Occipital lobe (tissue), 2 donors: ENCODE data around the gene PDHB. TPM values are rescaled to one million over a fixed set of nuclear protein-coding genes. Genes with fewer than 3 reads are reported as not detected.
"Not testable (repeated sequence)": the region's sequence is repeated elsewhere in the genome, so short reads cannot be mapped to it uniquely, and the experiment has no call there.

Source experiments
- DNase-seq: peaks from one replicate; lab custom pipeline; 2025; lab: John Stamatoyannopoulos, UW
- total RNA-seq: library from RNA; depleted of rRNA; stranded (reverse); fragments of >200 nt; gene quantifications from one replicate; pipeline ENCODE4 v1.2.3, GENCODE V29; 2014

PDHB gene
- 52.1 TPM for total RNA-seq

DNA sequence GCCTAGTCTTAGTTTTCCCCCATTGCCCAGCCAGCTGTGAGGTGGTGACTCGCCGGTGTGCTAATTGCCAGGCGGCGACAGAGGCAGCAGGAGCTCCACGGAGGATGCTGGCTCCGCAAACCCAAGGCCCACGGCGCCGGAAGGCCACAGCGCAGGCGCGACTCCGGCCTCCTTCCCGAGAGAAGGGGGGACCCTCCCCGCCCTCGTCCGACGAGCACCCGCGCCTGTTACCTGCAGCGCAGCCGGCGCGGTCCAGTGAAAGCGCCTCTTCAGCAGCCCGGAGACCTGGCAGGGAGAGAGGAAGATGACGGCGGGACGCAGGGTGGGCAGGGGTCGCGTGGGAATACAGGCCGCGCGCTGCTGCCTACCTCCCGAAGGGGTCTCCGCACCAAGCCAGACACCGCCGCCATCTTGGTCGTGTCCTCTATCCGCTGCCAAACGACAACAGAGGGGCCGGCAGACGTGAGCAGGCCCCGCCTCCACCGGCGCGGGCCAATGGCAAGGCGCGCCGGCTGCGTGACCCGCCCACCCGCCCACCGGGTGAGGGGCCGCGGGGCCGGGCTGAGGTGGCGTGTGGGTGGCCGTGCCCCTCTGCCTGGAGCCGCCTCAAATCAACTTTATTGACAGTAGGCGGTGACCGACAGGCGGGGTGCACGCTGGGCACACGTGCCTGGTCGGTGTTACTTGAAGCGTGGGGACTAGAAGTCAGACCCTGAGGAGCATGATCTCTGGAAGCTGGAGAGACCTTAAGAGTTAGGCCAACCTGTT lies at the start of gene PDHB:
TSS of gene PDHB (minus strand) at position 433 of the 768 bp plus-strand sequence. CDS start at position 410, 23 bp downstream.
- peak; percentile 92 for DNase-seq

DNA sequence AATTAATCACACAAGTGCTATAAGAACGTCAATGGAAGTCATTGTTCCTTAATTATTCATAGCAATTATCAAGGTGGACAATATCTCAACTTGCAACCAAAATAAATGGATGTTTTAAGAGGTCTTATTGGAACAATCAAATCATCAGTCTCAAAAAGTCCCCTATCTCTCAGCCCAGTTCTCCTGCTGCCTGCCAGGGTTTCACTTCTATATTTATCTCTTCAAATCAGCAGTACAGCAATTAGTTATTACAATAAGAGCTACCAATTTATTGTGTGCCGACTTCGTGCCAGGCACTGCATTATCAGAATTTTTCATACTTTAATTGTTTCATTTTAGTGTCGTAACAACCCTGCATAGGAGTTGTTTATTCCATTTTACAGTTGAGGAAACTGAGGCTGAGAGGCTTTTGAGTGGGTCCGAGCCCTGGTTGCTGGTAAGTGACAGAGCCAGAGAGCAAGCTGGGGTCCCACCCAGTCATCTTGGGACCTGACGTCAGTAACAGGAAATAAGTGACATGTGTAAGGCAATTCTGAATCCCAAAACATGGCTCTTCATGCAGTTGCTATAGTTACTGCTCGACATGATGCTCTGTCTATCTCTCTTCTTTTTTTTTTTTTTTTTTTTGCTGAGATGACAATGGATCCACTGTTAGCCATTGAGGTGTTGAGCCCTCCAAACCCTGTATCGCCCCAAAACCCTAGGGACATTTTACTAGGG lies 49.4 kb upstream of the PDHB start:
- no peak for DNase-seq

DNA sequence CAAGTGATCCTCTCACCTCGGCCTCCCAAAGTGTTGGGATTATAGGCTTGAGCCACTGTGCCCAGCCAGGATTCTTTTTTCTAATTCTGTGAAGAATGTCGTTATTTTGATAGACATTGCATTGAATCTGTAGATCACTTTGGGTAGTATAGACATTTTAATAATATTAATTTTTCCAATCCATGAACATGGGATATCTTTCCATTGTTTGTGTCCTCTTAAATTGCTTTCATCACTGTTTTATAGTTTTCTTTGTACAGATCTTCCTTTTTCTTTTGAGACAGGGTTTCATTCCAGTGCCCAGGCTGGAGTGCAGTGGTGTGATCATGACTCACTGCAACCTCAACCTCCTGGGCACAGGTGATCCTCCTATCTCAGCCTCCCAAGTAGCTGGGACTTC lies 46.7 kb upstream of the PDHB start:
- DNase-seq = no peak

DNA sequence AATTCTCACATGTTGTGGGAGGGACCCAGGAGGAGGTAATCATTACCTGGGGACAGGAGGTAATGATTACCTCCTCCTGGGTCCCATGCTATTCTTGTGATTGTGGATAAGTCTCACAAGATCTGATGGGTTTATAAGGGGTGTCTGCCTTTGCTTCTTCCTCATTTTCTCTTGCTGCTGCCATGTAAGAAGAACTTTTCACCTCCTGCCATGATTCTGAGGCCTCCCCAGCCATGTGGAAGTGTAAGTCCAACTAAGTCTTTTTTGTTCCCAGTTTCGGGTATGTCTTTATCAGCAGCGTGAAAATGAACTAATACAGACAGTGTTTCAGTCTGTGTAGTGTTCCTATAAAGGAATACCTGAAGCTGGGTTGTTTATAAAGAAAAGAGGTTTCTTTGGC lies 45.1 kb upstream of the PDHB start:
- no peak for DNase-seq

DNA sequence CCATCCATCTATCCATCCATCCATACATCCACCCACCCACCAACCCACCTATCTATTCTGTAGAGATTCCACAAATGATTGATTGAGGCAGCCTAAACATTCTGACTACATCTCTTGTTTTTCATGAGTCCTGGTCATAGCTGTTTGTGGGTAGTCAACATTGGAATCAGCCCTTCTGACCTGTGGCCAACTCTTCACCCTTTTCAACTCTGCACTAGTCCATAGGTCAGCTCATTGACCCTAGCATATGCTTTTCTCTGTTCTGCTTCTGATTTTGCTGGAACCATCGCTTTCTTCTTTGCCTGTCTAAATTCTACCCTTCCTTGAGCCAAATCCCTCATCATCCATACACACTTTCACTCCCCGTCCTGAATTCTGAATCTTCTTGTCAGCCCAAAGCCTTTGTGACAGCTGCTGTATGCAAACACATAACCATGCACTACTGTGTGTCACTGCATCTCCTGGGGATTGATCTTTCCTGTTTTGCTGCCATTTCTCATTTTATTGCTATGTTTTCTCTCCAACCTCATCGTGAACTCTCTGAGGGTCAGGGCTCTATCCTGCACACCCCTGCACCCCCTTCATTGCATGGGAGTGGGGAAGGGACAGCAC lies 41.4 kb upstream of the PDHB start:
- DNase-seq = no peak

DNA sequence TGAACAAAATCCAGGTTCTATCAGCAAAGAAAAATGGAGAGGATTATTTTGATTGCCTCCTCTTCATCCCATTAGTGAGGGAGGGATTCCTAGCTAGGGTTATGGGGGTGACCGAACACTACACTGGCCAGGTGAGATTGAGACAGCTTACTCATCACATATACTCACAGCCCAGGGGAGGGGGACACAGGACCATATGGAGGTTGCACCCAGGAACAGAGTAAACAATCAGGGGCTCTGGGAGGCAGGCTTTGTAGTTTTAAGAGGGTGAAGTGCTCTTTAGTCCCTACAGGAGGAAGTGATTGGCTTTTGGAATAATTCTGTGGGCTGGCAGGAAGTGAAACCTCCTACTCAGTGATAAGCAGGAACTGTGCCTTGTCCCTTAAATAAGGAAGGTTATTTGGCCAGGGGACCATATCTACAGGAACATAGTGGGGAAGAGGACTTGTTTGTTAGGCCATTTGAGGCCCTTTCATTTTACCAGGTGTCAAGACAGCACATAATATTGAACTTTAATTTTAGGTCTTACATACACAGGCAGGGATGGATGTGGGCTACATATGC lies 40.8 kb upstream of the PDHB start:
- DNase-seq = no peak

DNA sequence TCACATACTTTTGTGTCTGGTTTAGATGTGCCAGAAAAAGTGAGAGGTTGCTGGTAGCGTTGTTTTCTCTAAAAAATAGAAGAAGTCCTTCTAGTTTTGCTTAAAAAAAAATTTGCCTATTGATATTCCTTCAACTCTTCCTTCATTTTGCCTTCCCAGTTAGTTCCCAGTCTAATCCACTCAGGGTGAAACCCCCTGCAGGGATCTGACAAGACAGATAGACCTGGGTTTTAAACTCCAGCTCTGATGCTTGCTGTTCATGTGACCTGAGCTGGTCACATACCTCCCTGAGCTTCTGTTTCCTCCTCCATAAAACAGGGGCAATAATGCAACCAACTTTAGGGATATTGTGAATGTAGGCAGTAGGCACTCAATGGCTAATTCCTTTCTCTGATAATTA lies 39.6 kb upstream of the PDHB start:
- DNase-seq = no peak

DNA sequence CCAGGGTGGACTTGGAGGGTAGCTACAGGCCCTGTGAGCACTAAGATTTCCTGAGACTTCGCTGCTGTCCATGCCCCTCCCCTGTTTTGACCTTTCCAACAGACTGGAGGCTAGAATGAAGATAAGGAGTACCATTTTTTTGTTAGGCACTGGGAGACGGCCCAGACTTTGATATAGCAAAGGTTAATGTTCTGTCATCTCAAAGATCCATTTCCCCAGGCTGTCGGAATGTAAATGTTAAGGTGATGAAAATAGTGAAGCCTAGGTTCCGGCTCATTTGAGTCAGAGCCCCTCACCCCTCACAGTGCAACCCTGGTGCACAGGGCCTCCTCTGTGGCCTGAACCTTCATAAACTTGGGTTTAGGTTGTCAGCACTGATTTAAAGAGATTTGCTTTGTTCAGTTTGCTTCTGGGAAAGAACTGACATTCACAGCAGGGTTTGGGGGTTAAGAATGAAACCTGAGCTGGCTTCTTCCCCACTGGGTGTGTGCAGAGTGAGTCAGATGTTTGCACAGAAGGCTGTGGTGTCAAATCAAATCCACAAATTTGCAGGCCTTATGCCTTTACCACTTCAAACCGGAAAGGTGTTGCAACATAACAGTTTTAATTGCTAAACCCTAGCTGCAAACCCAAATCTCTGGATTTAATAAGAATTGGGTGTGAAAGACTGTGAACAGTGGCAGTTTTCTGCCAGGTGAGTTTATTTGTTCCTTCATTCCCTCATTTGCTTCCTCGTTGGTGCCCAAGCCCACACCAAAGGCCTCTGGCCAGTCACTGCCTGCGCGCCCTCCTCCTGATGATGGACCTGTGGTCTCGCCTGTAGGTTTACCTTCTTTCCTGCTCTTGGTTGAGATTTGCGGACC lies 37.6 kb upstream of the PDHB start:
- DNase-seq = no peak

DNA sequence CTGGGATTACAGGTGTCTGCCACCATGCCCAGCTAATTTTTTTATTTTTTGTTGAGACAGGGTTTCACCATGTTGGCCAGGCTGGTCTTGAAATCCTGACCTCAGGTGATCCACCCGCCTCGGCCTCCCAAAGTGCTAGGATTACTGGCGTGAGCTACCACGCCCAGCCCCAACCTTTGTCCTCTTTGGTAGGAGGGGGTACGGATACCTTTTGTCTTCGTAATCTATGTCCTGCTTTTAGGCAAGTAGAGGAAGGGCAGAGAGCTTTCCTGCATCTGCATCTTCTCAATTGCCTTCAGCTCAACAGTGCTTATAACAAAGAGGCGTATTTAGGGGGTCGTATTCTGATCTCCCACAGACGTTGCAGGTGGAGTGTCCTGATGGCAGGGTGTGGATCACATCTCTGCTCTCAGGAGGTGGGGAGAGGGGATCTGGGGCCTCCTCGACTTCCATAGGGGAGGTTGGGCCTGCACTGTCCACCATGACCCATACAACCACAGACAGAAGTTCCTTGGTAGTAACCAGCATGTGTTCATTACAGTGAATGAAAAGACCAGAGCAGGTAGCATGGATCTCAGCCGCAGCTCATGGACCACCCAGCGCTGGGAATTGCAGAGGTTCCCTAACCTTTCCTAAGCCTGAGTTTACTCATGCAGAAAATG lies 36.9 kb upstream of the PDHB start:
- no peak for DNase-seq

DNA sequence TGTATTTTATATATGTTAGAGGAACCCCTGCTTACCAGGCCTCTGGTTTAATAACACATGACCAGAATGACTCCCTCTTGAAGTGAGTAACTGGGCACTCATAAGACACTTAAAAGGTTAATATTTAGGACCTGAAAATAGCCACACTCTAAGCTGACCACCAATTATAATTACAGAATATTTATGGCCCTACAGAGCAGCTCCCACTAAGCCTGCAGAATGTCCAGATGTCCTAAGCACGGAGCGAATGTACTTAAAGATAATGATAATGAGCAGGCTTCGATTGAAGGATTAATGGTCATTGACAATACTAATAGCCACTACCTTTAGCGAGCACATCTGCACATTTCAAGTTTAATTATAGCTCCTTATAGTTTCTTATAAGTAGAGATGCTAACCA lies 35.5 kb upstream of the PDHB start:
- DNase-seq = no peak

DNA sequence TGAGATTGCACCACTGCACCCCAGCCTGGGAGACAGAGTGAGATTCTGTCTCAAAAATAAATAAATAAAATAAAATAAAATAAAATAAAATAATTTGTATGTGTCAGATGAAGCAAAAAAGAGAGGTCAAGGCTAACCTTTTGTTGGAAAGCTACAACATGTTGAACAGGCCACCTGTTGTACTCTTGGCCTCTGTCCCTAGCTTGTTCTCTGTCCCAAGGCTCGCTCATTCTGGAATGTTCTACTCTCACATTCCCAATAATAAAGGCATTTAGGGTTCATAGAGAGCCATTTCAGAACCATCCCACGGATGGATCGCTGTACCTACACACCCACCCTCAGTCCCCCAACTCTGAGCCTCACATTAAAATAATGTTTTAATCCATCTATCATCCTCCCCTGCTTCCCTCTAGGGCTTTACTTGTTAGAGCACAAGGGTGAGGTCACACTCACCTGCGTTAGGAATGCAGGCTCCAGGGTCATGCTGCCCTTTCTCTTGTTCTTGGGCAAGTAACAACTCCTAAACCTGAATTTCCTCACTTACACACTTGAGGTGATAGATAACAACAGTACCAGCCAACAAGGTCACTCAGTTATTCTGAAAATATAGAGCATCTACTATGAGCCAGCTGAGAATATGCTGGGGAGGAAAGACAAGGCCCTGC lies 33.4 kb upstream of the PDHB start:
- DNase-seq = no peak

DNA sequence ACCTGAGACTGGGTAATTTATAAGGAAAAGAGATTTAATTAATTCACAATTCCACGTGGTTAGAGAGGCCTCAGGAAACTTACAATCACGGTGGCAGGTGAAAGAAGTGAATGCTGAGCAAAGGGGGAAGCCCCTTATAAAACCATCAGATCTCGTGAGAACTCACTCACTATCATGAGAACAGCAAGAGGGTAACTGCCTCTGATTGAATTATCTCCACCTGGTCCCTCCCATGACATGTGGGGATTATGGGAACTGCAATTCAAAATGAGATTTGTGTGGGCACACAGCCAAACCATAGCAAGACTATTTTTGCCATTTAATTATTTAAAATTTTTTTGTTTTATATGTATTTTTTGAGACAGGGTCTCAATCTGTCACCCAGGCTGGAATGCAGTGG lies 31.2 kb upstream of the PDHB start:
- no peak for DNase-seq

DNA sequence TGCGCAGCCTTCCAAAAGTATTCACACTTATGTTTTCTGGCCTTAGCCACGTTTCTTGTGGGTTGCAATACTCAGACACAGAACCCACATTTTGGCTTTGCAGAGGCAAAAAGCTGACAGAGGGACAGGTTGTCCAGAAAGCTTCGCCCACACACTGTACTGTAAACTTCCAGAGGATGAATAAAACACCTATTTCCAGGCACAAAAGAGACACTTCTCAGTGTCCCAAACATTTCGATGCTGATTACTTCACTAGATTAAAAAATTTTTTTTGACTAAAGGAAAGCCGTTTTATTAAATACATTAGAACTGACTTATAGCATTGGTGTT lies 30.3 kb upstream of the PDHB start:
- DNase-seq = no peak

DNA sequence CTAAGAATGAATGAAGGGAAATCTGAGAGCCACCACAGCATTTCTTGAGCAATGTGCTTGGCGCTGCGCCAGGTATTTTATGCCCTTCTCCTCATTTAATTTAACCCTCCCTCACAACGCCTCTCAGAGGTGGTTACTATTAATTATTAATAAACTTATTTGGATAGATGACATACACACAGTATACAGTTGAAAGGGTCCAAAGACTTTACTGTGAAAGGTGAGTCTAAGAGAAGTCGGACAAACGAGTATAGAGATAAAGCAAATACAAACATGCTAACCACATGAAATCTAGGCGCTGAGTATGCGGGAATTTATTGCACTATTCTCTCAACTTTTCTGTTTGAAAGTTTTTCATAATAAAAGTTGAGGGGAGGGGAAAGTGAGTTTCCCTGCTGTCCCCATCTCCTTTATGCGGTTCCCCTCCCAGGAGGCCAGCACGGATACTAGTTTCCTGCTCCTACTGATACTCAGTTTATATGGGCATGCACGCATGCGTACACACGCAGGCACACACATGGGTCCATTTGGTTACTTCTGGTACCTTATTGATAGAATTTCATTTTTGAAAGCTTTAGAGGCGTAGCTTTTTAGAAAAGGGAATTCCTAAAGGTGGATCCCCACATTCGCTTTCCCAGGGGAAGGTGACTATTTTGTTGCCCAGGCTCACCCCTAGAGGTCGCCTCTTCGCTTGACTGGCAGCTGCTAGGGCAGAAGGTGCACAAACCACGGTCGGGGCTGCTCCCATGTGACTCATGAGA lies 29.7 kb upstream of the PDHB start:
- DNase-seq = peak; percentile 70

DNA sequence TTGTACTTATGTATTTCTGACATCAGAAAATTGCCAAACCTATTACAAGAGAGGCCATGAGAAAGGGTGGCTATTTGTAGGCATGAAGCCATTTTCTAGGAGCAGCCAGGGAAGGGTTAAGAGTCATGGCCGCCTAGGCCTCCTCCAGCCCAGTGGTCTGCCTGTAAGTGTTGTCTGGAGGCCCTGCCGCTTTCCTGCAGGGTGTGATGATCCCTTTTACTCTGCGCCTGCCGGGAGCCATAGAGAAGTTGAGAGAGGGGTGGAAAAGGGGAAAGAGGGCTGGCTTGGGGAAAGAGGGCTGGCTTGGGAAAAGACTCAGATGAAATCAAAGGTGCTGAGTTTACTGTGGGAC lies 29.2 kb upstream of the PDHB start:
- no peak for DNase-seq

DNA sequence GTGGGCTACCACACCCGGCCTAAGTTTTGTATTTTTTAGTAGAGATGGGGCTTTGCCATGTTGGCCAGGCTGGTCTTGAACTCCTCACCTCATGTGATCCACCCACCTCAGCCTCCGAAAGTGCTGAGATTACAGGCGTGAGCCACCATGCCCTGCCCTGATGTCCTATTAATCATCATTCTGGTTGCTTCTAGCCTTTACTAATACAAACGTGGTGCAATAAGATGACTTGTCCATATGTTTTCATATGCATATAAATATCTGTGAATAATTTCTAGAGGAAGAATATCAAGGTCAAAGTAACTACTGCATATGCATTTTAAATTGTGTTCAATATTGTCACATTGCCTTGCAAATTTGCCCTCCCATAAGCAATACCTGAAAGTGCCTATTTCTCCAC lies 25.5 kb upstream of the PDHB start:
- DNase-seq = no peak

DNA sequence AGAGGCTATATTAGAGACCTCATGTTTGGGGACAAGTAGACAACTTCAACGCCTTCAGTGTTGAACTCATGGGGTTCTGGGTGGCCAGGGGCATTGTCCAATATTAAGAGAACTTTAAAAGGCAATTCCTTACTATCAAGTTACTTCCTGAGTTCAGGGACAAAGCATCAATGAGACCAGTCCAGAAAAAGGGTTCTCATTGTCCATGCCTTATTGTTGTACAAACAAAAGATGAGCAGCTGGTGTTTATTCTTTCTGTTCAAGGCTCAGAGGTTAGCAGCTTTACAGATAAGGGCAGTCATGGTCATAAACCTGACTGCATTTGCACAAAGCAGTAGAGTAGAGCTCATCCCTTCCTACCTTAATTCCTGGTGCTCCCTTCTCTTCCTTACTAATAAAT lies 18.5 kb upstream of the PDHB start:
- no peak for DNase-seq

DNA sequence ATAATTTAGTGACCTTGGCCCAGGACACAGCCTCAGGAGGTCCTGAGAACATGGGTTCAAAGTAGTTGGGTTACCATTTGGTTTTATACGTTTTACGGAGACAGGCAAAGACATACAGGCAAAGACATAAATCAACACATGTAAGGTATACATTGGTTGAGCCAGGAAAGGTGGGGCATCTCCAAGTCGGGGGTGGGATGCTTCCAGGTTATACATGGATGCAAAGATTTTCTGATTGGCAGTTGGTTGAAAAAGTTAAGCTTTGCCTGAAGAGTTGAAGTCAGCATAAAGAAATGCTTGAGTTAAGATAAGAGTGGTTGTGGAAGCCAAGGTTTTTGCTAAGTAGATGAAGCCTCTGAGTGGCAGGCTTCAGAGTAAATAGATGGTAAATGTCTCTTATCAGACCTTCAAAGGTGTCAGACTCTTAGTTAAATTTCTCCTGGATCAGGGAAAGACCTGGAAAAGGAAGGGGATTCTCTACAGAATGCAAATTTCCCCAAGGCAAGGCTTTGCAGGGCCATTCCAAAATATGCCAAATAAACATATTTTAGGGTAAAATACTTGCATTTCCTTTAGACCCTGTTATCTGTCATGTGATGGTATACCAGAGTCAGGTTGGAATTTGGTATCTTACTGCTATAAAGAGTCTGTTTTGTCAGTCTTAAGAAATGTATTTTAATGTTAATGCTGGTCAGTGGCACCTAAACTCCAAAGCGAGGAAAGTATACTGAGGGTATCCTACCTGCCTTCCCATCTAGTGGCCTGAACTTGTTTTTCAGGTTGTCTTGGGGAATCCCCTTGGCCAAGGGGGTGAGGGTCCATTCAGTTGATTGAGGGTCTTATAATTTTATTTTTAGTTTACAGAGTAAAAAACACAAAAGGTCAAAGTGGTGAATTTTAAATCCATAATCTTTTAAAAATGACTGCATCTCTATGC lies 8.2 kb upstream of the PDHB start:
- no peak for DNase-seq

DNA sequence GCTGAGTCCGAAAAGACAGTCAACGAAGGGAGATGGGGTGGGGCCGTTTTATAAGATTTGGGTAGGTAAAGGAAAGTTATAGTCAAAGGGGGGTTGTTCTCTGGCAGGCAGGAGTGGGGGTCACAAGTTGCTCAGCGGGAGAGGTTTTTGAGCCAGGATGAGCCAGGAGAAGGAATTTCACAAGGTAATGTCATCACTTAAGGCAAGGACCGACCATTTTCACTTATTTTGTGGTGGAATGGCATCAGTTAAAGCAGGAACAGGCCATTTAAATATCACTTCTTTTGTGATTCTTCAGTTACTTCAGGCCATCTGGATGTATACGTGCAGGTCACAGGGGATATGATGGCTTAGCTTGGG lies 7.3 kb upstream of the PDHB start:
- DNase-seq = not testable (repeated sequence)
